ENCODE measurements around the gene CYP19A1. TPM values are rescaled to one million over a fixed set of nuclear protein-coding genes. Genes with fewer than 3 reads are reported as not detected.

CYP19A1 gene
- total RNA-seq, 1 donor from 2014 or later: 0.35 TPM

DNA sequence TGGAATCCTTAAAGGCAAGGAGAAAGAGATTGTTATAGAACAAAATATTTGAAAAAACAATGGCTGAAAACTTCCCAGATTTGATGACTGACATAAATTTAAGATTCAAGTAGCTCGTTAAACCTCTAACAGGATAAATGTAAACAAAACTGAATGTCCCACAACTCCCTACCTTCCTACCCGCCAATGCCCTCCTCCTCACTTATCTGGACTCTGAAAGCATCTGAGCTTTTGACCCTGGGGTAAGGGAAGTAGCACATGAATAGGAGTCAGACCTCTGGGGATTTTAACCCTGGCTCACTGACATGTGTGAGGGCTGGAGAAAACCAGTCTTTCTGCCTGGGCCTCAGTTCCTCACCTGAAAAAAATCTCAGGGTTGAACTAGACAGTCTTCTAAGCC, 26.9 kb downstream of the CYP19A1 start:
- H3K4me1 Mint-ChIP-seq: no peaks in the 10 kb centered on the region
- no peaks in the 10 kb centered on the region for H3K9me3 Mint-ChIP-seq
- H3K27me3 Mint-ChIP-seq: no peaks in the 10 kb centered on the region
- no peaks in the 10 kb centered on the region for H3K36me3 Mint-ChIP-seq (ENCODE audit: low read depth)
- H3K27ac Mint-ChIP-seq: no peak overlapping the region
- DNase-seq: no peak
- no peak overlapping the region for H3K4me3 Mint-ChIP-seq
- intact Hi-C loops (cut with micrococcal nuclease): no loop called here

DNA sequence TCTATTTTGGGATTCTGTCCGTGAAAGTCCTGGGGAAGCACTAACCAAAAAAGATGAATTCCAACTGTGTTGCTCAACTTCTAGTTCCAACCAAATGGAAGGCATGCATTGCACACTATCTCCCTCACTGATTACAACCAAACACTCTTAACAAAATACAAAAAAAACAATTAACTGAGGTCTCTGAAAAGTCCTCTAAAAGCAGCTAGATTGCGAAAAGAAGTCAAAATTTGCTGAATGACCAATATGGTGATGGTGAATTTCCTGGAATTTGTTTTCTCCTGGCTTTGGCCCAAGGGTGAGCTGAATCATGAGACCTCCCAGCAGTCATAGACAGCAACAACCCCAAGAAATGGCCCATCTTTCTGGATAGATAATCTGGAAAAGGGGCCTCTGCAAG, 28.3 kb downstream of the CYP19A1 start:
- Mint-ChIP-seq H3K4me1 (no peaks in the 10 kb centered on the region), H3K4me3 (no peak overlapping the region), H3K27ac (no peak overlapping the region), H3K36me3 (ENCODE audit: low read depth) (no peaks in the 10 kb centered on the region), H3K27me3 (no peaks in the 10 kb centered on the region), H3K9me3 (no peaks in the 10 kb centered on the region)
- intact Hi-C loops (cut with micrococcal nuclease): no loop called here
- DNase-seq: no peak

DNA sequence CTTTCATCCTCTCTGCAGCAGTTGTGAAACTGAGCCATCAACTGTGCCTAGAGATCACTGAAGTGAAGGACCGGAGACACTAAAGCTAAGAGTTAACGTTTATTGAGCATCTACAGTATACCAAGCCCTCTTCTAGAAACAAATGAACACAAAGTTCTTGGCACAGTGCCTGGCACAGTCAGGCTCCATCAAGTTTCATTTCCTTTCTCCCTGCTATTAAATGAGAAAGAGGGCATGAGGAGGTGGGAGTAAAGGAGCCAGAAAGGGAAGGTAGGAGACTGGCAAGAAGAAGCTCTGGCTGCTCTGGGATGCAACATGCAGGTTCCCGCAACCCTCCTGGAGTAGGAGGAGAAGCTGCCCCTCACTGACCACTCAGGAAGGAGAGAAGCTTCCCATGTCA, 30.6 kb downstream of the CYP19A1 start:
- no peak for DNase-seq
- no peak overlapping the region for H3K4me3 Mint-ChIP-seq
- no peaks in the 10 kb centered on the region for H3K9me3 Mint-ChIP-seq
- no peak overlapping the region for H3K27ac Mint-ChIP-seq
- peaks cover 5% of the 10 kb centered on the region for H3K27me3 Mint-ChIP-seq
- no peaks in the 10 kb centered on the region for H3K4me1 Mint-ChIP-seq
- intact Hi-C loops (cut with micrococcal nuclease): no loop called here
- H3K36me3 Mint-ChIP-seq (ENCODE audit: low read depth): no peaks in the 10 kb centered on the region

DNA sequence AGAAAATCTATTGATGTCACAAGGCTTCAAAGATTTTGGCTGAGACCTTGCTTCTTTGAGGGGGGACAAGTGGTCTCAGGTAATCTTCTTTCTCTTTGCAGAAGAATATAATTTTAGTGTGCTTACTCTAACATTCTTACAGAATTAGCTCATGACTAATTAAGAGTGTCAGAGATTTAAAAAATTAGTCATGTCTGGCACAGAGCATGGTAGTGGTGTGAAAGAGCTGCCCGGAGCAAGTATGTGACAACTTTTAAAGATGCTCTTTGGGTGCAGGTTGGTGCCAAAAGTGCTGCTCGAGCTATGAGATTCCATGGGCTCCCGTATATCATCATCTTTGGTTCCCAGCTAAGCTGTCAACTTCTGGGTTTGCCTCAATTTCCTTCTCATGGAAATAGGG, 31.1 kb downstream of the CYP19A1 start:
- Mint-ChIP-seq H3K27me3 (peaks cover 8% of the 10 kb centered on the region), H3K9me3 (no peaks in the 10 kb centered on the region), H3K36me3 (ENCODE audit: low read depth) (no peaks in the 10 kb centered on the region), H3K27ac (no peak overlapping the region), H3K4me1 (no peaks in the 10 kb centered on the region), H3K4me3 (no peak overlapping the region)
- intact Hi-C loops (cut with micrococcal nuclease): no loop called here
- DNase-seq: no peak

DNA sequence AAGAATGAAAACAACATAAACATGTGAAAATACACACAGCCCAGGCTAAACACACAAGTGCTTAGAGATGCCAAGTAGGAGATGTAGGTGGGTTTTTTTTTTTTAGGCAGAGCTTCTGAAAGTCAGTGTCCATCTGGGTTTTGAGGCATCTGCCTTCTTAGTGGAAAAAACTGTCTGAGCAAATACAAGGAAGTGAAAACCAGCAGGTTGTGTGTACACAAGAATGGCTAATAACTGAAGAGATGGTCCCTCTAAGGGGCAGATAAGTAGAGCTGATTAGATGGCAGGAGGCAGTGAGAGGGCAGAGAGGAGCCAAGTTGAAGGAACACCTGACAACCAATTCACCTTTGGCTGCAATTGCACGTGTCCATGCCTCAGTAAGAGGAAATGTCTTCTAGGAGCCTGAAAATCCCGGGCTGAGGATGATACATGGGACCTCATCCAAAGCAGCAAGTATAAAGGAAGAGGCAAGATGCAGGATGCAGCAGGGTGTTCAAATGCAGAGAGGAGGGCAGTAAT, 34.9 kb downstream of the CYP19A1 start:
- no peak overlapping the region for H3K27ac Mint-ChIP-seq
- H3K27me3 Mint-ChIP-seq: peaks cover 8% of the 10 kb centered on the region
- no peaks in the 10 kb centered on the region for H3K4me1 Mint-ChIP-seq
- DNase-seq: no peak
- intact Hi-C loops (cut with micrococcal nuclease): no loop called here
- H3K9me3 Mint-ChIP-seq: no peaks in the 10 kb centered on the region
- no peak overlapping the region for H3K4me3 Mint-ChIP-seq
- H3K36me3 Mint-ChIP-seq (ENCODE audit: low read depth): no peaks in the 10 kb centered on the region

DNA sequence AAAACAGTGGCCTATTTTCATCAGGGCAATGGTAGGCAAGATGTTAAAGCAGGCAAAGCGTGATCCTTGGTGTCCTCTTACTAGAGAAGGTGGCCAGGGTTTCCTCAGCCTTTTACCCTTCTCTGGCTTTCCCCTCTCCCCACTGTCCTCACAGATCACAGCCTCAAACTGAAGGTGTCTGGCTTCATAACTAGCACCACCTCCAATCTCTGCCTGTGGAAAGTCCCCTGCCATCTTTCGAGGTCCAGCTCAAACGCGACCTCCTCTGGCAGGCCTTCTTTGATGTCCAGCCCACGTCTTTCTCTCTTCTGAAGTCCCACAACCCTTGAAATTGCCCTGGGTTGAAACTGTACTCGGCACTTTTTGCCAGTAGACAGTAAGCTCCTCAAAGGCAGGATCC, 35.9 kb downstream of the CYP19A1 start:
- H3K36me3 Mint-ChIP-seq (ENCODE audit: low read depth): no peaks in the 10 kb centered on the region
- no peaks in the 10 kb centered on the region for H3K4me1 Mint-ChIP-seq
- intact Hi-C loops (cut with micrococcal nuclease): no loop called here
- peaks cover 8% of the 10 kb centered on the region for H3K27me3 Mint-ChIP-seq
- no peak overlapping the region for H3K27ac Mint-ChIP-seq
- no peak for DNase-seq
- H3K9me3 Mint-ChIP-seq: no peaks in the 10 kb centered on the region
- H3K4me3 Mint-ChIP-seq: no peak overlapping the region

DNA sequence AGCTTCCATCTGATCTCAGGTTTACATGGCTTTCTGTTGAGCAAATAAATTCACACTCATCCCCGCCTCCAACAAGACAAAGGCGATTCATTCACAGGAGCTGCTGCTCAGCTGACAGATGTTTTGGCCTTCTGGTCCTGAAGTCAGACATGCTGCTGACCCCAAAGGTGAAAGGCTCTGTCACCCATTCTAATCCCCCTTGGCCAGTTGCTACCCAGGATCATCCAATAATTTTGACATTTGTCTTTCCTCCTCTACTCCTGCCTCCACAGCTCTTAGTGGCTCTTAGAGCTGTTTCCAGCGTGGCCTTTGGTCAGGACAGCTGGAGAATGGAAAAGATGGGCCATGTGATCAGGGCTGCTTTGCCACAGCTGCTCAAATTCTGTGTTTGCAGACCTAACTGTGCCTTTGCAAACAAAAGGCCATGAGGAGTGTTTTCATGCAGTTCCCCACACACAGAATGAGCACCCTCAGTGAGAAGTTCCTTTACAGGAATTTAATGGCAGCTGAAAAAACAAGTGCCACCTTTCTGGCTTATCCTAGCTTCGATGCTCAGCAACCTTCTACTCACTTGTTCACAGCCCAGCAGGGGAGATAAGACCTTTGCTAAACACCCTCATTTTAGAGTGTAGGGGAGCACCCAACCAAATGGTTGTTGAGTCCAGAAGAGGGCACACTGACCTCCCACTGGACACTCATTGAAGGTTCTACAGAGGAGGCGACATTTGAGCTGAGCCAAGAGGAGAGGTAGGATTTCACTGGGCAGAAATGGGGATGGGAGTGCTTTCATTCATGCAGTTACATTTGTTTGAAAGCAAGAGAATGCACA, 39.0 kb downstream of the CYP19A1 start:
- Mint-ChIP-seq H3K36me3 (ENCODE audit: low read depth) (no peaks in the 10 kb centered on the region), H3K9me3 (no peaks in the 10 kb centered on the region), H3K27ac (no peak overlapping the region), H3K27me3 (peaks cover 11% of the 10 kb centered on the region), H3K4me3 (no peak overlapping the region), H3K4me1 (no peaks in the 10 kb centered on the region)
- intact Hi-C loops (cut with micrococcal nuclease): no loop called here
- DNase-seq: no peak

DNA sequence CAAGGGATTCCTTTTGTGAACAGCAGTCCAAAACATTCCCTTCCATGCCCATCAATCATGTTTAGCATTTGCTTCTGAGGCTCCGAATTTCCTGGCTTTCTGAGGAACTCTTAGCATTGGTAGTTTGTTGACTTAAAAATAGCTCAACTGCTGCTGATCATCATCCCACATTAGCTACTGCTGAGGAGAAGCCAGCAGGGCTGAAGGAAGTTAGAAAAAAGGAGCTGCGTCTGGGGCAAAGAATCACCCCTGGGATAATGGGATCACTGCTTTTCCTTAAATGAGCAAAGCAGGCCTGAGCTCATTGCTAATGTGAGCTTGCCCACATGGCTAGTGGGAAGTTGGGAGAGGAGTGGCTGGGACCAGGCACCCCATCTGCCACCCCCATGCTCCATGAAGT, 39.8 kb downstream of the CYP19A1 start:
- intact Hi-C loops (cut with micrococcal nuclease): no loop called here
- Mint-ChIP-seq H3K4me3 (no peak overlapping the region), H3K27ac (no peak overlapping the region), H3K36me3 (ENCODE audit: low read depth) (no peaks in the 10 kb centered on the region), H3K9me3 (no peaks in the 10 kb centered on the region), H3K27me3 (peaks cover 8% of the 10 kb centered on the region), H3K4me1 (no peaks in the 10 kb centered on the region)
- no peak for DNase-seq

DNA sequence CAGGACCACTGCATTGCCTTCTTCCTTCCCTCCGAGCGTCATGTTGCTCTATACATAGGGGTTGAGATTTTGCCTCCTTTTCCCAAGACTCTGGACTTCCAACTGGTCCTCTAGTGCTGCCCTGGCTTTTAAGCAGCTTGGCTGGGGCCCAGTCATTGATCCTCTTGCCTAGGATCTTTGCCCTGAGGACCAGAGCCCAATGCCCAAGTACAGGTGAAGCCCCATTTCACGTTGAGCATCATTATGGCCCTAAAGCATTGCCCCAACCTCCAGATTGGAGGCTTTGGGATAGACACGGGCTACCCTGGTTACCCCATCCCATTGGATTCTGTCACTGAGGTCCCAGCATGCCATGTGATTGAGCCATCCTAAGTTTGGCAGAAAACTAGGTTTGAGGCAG, 47.7 kb downstream of the CYP19A1 start:
- Mint-ChIP-seq H3K4me3 (no peak overlapping the region), H3K9me3 (no peaks in the 10 kb centered on the region), H3K27me3 (peaks cover 4% of the 10 kb centered on the region), H3K27ac (no peak overlapping the region), H3K36me3 (ENCODE audit: low read depth) (no peaks in the 10 kb centered on the region), H3K4me1 (no peaks in the 10 kb centered on the region)
- no peak for DNase-seq
- intact Hi-C loops (cut with micrococcal nuclease): no loop called here

DNA sequence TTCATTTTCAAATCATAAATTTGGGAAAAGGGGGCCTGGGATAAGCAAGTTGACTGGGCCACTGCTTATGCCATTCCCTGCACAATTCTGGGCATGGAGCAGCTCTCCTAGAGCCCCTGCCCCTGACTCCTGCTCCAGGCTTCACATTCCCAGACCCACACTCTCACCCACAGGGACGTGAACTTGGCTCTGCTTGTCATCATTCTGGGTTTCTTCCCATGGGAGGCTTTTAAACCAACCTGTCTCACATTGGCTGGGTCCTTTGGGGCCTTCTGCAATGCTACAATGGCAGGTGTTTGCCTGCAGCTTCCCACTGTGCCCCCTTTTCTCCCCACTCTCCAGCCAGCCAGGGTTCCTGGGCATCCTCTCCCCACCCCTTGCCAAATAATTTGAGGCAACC, 49.1 kb downstream of the CYP19A1 start:
- H3K4me1 Mint-ChIP-seq: no peaks in the 10 kb centered on the region
- no peaks in the 10 kb centered on the region for H3K36me3 Mint-ChIP-seq (ENCODE audit: low read depth)
- peaks cover 2% of the 10 kb centered on the region for H3K27me3 Mint-ChIP-seq
- intact Hi-C loops (cut with micrococcal nuclease): no loop called here
- DNase-seq: no peak
- no peak overlapping the region for H3K4me3 Mint-ChIP-seq
- H3K27ac Mint-ChIP-seq: no peak overlapping the region
- H3K9me3 Mint-ChIP-seq: no peaks in the 10 kb centered on the region

DNA sequence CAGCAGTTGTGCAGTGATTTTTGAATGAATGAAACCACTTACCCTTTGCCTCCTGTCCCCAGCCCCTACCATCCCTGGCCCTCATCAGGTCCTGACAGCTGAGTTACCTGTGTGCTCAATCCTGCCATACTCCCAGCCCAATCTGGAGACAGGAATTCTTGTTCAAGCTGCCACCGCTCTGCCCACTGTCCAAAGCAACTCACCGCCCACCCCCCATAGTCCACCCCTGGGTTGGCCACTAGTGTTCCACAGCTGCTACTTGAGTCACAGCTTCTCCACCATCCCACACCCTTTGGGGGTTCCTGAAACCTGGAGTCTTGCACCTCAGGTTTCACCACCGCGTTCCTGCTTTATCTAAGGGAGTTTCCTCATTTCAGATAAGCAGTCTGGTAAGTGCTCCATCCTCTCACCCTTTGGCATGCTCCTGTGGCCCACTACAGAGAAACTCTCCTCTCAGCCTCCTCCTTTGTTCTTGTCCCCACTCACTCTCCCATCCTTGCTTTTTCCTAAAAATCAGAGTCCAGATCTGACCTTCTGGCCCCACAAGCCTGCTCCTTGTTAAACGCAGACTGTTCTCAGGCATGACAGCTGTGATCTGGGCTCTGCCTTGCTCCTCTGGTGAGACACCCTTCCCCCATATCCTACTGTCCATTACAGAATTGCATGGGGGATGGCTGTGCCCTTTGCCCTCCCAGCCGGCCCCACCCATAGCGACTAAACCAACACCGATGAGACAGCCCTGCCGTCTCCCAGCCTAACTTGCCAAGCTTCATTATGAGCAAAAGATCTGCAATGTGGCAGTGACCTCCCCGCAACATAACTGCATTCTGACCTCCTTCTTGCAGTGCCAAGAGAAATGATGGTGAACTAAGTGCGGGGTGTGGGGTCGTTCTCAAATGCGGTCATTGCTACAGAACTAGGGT, 50.0 kb downstream of the CYP19A1 start:
- H3K27me3 Mint-ChIP-seq: peaks cover 2% of the 10 kb centered on the region
- intact Hi-C loops (cut with micrococcal nuclease): no loop called here
- H3K27ac Mint-ChIP-seq: no peak overlapping the region
- no peak for DNase-seq
- no peaks in the 10 kb centered on the region for H3K9me3 Mint-ChIP-seq
- no peaks in the 10 kb centered on the region for H3K4me1 Mint-ChIP-seq
- H3K4me3 Mint-ChIP-seq: no peak overlapping the region
- no peaks in the 10 kb centered on the region for H3K36me3 Mint-ChIP-seq (ENCODE audit: low read depth)

DNA sequence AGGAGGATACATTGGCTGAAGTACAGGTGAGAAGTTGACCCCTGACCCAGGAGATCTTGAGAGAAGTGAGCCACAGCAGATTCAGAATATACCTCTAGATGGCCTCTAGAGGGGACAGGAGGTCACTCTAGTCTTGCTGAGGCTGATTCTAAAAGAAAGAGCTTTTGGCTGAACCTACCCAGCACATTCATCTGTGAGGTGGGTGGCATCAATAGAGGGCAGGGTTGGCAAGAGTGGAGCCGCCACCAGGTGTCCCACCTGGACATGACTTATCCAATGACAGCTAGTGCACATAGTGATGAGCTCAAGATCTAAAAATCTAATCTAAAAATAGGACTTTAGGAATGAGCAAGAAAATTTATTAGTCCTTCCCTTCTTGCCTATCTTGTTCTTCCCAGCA, 51.6 kb downstream of the CYP19A1 start:
- Mint-ChIP-seq H3K4me1 (peaks cover 8% of the 10 kb centered on the region), H3K27me3 (peaks cover 2% of the 10 kb centered on the region), H3K9me3 (no peaks in the 10 kb centered on the region), H3K4me3 (no peak overlapping the region), H3K36me3 (ENCODE audit: low read depth) (no peaks in the 10 kb centered on the region), H3K27ac (no peak overlapping the region)
- no peak for DNase-seq
- intact Hi-C loops (cut with micrococcal nuclease): no loop called here

DNA sequence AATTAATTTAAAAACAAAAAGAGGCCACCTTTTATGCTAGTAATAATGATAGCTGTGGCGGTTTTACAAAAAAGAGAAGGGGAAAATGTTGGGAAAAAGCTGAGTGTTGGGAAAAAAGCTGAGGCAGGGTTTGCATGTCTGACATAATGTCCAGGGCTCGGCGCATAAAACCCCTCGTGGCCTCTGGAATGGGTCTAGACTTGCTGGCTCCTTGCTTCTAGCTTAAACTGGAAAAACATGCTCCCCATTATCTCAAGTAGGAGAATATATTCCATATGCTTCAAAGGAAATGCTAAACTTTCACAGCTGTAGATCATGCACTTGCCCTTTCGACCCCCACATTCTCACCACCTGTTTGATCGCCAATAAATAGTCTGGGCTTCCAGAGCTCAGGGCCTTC, 53.0 kb downstream of the CYP19A1 start:
- Mint-ChIP-seq H3K36me3 (ENCODE audit: low read depth) (no peaks in the 10 kb centered on the region), H3K4me1 (peaks cover 10% of the 10 kb centered on the region), H3K27ac (no peak overlapping the region), H3K9me3 (no peaks in the 10 kb centered on the region), H3K27me3 (peaks cover 2% of the 10 kb centered on the region), H3K4me3 (no peak overlapping the region)
- no peak for DNase-seq
- intact Hi-C loops (cut with micrococcal nuclease): no loop called here

DNA sequence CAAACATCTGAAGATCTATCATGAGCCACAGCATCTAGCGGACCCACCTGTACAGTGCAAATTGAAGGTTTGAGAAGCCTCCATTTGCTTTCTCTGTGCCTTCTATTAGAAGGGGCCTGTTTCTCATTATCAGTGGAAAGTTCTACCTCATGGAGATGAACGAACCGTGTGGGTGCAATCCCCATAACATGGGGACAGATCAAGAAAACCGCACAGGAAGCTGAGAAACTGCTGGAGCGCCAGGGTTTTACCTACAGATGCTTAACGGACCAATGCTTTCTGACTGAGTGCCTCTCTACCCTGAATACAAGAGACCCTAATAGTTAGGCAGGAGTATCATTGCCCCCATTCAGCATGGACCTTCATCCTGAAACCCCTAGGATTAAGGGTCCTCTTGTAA, 53.5 kb downstream of the CYP19A1 start:
- intact Hi-C loops (cut with micrococcal nuclease): loop anchor here (5.0 kb wide), 1 partner anchor 97 kb away; no protein-coding TSS in a partner anchor
- H3K36me3 Mint-ChIP-seq (ENCODE audit: low read depth): no peaks in the 10 kb centered on the region
- peaks cover 2% of the 10 kb centered on the region for H3K27me3 Mint-ChIP-seq
- H3K27ac Mint-ChIP-seq: no peak overlapping the region
- no peaks in the 10 kb centered on the region for H3K9me3 Mint-ChIP-seq
- H3K4me3 Mint-ChIP-seq: no peak overlapping the region
- no peak for DNase-seq
- peaks cover 10% of the 10 kb centered on the region for H3K4me1 Mint-ChIP-seq
